HCT116 (cell line): ENCODE results near the gene FTO. TPM values are rescaled to one million over a fixed set of nuclear protein-coding genes. Genes with fewer than 3 reads are reported as not detected.

ENCODE experiments used
- ATAC-seq: fragments of 200-7000 bp; cut with Tn5 transposase; 2 replicates; pipeline ENCODE4 v1.9.1; 2020; ENCODE audit warnings: mild to moderate bottlenecking, moderate library complexity
- BruUV-seq: library from RNA; stranded (reverse); fragments of 400-500 nt; replicated peaks from 2 replicates; lab custom pipeline; 2021; lab: Mats Ljungman, UMichigan
- CTCF ChIA-PET: fragments of 300-600 bp; sonication (Branson Sonifier 250); formaldehyde crosslinking; loops from one replicate; lab custom pipeline; 2021; ENCODE audit warnings: antibody characterized with exemption; lab: Charles Lee
- POLR2A ChIA-PET: fragments of 300-600, 350-600 bp; sonication (Branson Sonifier 250); formaldehyde crosslinking; loops from one replicate; lab custom pipeline; 2021; ENCODE audit warnings: antibody characterized with exemption; lab: Charles Lee
- RAD21 ChIA-PET, 2 experiments: fragments of 300-600 bp; sonication (Branson Sonifier 250); formaldehyde crosslinking; loops; one replicate each; lab custom pipeline; 2023; ENCODE audit warnings: low total read pairs in 2 of 2; ENCODE audit not compliant: uncharacterized antibody in 2 of 2, unreplicated experiment in 2 of 2, low non-redundant PET in 1 of 2; lab: Charles Lee
- DNase-seq: peaks from one replicate; pipeline ENCODE4 v3.0.0-alpha.2; 2010; ENCODE audit warnings: low read depth, low spot score
- H2AFZ ChIP-seq: fragments of 200-600 bp; shearing (Covaris generic), sonication (generic); 2 replicates; pipeline ENCODE4 v1.6.1; 2017; ENCODE audit warnings: low read depth, mixed run types, mixed read lengths, antibody characterized with exemption, low read length; ENCODE audit not compliant: poor library complexity, severe bottlenecking
- H3K27ac ChIP-seq: 2 replicates; pipeline ENCODE4 v1.5.1; 2012; ENCODE audit warnings: low read depth, low read length
- H3K27me3 ChIP-seq: fragments of 200-600 bp; sonication (generic); 2 replicates; pipeline ENCODE4 v1.6.1; 2016; ENCODE audit warnings: mixed run types, low read length, mixed read lengths; ENCODE audit not compliant: insufficient read depth
- H3K36me3 ChIP-seq, 2 experiments: fragments of 200-500 bp in 1 of 2; fragments of 200-600 bp in 1 of 2; sonication (Bioruptor generic) in 1 of 2; sonication (generic) in 1 of 2; 2 replicates each; pipeline versions ENCODE4 v1.5.1 to v1.6.1; 2014 to 2016; ENCODE audit warnings: low read length in 2 of 2, inconsistent platforms in 1 of 2, mixed read lengths in 1 of 2, mixed run types in 1 of 2; ENCODE audit not compliant: insufficient read depth in 2 of 2, control insufficient read depth in 1 of 2
- H3K4me1 ChIP-seq, 2 experiments: fragments of 200-600 bp in 1 of 2; sonication (generic) in 1 of 2; 2 replicates each; pipeline versions ENCODE4 v1.5.1 to v1.6.1; 2012 to 2017; ENCODE audit warnings: low read length in 2 of 2, inconsistent platforms in 1 of 2, mild to moderate bottlenecking in 1 of 2, mixed read lengths in 1 of 2, mixed run types in 1 of 2, moderate library complexity in 1 of 2; ENCODE audit not compliant: insufficient read depth in 2 of 2, control insufficient read depth in 1 of 2
- H3K4me2 ChIP-seq: fragments of 200-600 bp; sonication (generic); 2 replicates; pipeline ENCODE4 v1.6.1; 2017; ENCODE audit warnings: mixed run types, low read length, mixed read lengths
- H3K4me3 ChIP-seq, 2 experiments: fragments of 200-600 bp in 1 of 2; sonication (generic) in 1 of 2; replicated peaks in 1 of 2; 2 replicates each; pipeline ENCODE4 v1.5.1; 2011 to 2016; ENCODE audit warnings: low read length in 2 of 2, control low read depth in 1 of 2, low read depth in 1 of 2, mild to moderate bottlenecking in 1 of 2, mixed read lengths in 1 of 2, mixed run types in 1 of 2
- H3K79me2 ChIP-seq: fragments of 200-600 bp; sonication (generic); 2 replicates; pipeline ENCODE4 v1.6.1; 2017; ENCODE audit warnings: mild to moderate bottlenecking, mixed run types, low read length, moderate library complexity, mixed read lengths; ENCODE audit not compliant: insufficient read depth
- H3K9ac ChIP-seq: fragments of 200-600 bp; sonication (generic); 2 replicates; pipeline ENCODE4 v1.6.1; 2016; ENCODE audit warnings: low read length, mixed read lengths
- H3K9me2 ChIP-seq: fragments of 200-600 bp; sonication (generic), shearing (Covaris generic); 2 replicates; pipeline ENCODE4 v1.6.1; 2017; ENCODE audit warnings: mixed run types, mild to moderate bottlenecking, moderate library complexity; ENCODE audit not compliant: insufficient read depth
- H3K9me3 ChIP-seq, 2 experiments: fragments of 200-500 bp in 1 of 2; fragments of 200-600 bp in 1 of 2; sonication (Bioruptor generic) in 1 of 2; sonication (generic) in 1 of 2; 2 replicates each; pipeline ENCODE4 v1.6.1; 2014 to 2017; ENCODE audit warnings: low read length in 2 of 2, mixed read lengths in 2 of 2, inconsistent platforms in 1 of 2, low read depth in 1 of 2, mild to moderate bottlenecking in 1 of 2, mixed run types in 1 of 2, moderate library complexity in 1 of 2; ENCODE audit not compliant: control insufficient read depth in 1 of 2, insufficient read depth in 1 of 2
- H4K20me1 ChIP-seq: fragments of 200-600 bp; sonication (generic), shearing (Covaris generic); 2 replicates; pipeline ENCODE4 v1.6.1; 2017; ENCODE audit warnings: mixed run types, mild to moderate bottlenecking, moderate library complexity; ENCODE audit not compliant: insufficient read depth
- EGR1 ChIP-seq: IDR thresholded peaks from 2 replicates; pipeline ENCODE4 v1.6.1; 2012; ENCODE audit warnings: low read depth
- EZH2phosphoT487 ChIP-seq: fragments of 200-600 bp; IDR thresholded peaks from 2 replicates; pipeline ENCODE4 v1.6.1; 2018; ENCODE audit warnings: antibody characterized with exemption, borderline replicate concordance
- FOSL1 ChIP-seq: IDR thresholded peaks from 2 replicates; pipeline ENCODE4 v1.6.1; 2012; ENCODE audit warnings: low read depth
- JUND ChIP-seq: IDR thresholded peaks from 2 replicates; pipeline ENCODE4 v1.6.1; 2012
- POLR2AphosphoS5 ChIP-seq: IDR thresholded peaks from 2 replicates; pipeline ENCODE4 v1.6.1; 2011; ENCODE audit warnings: mild to moderate bottlenecking, low read depth, low read length, moderate library complexity
- SIN3A ChIP-seq: IDR thresholded peaks from 2 replicates; pipeline ENCODE4 v1.6.1; 2012; ENCODE audit warnings: low read depth
- SP1 ChIP-seq: IDR thresholded peaks from 2 replicates; pipeline ENCODE4 v1.6.1; 2012; ENCODE audit warnings: low read depth
- ZNF274 ChIP-seq: fragments of 200-500 bp; sonication (Bioruptor generic); IDR thresholded peaks from 2 replicates; pipeline ENCODE4 v1.6.1; 2014; ENCODE audit warnings: mild to moderate bottlenecking, low read depth, low read length, inconsistent platforms
- intact Hi-C: fragments of 100-400 bp; cut with micrococcal nuclease; formaldehyde crosslinking; loops from 2 replicates; pipeline ENCODE4 v1.10.0; 2022
- total RNA-seq: library from RNA; stranded (reverse); gene quantifications from one replicate; pipeline ENCODE4 v1.2.1, GENCODE V29; 2021; ENCODE audit not compliant: unreplicated experiment
- TF ChIP-seq, protein P1 (sequence below): IDR thresholded peaks from 2 replicates; pipeline ENCODE4 v1.6.1; 2012

The FTO gene
- total RNA-seq, 1 experiment from 2014 or later, result 55.2 TPM

- CTCF ChIA-PET, result no interaction called here
- POLR2A ChIA-PET, result no interaction called here
- no TSS peak for BruUV-seq
Observed at GRCh38 chr16:54049591-54050458, 345.9 kb downstream of the FTO start.

GRCh38 chr16:54050459-54051210 is 346.7 kb downstream of the FTO start:
- no peaks in the 10 kb centered on the region for H3K9me2 ChIP-seq
- no TSS peak for BruUV-seq
- H3K27me3 ChIP-seq, result no peaks in the 10 kb centered on the region
- ChIA-PET RAD21 (no interaction called here), CTCF (no interaction called here), POLR2A (no interaction called here)
- no peak overlapping the region for H3K4me3 ChIP-seq
- H3K27ac ChIP-seq, result no peak overlapping the region
- no peaks in the 10 kb centered on the region for H3K9me3 ChIP-seq
- no peak for ATAC-seq
- no peaks in the 10 kb centered on the region for H3K36me3 ChIP-seq
- H4K20me1 ChIP-seq, result no peaks in the 10 kb centered on the region
- no peak overlapping the region for H3K9ac ChIP-seq
- TF ChIP-seq SP1, result no peak
- no peak for TF ChIP-seq JUND
- no peak for TF ChIP-seq FOSL1
- TF ChIP-seq, protein P1, sequence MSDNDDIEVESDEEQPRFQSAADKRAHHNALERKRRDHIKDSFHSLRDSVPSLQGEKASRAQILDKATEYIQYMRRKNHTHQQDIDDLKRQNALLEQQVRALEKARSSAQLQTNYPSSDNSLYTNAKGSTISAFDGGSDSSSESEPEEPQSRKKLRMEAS, result no peak
- no peak overlapping the region for H2AFZ ChIP-seq
- H3K79me2 ChIP-seq, result no peaks in the 10 kb centered on the region
- H3K4me1 ChIP-seq, result no peaks in the 10 kb centered on the region
- intact Hi-C loops, result no loop called here
- no peak overlapping the region for H3K4me2 ChIP-seq
- DNase-seq, result no peak

More at GRCh38 chr16:54049591-54050458, 345.9 kb downstream of the FTO start:
- no peaks in the 10 kb centered on the region for H3K27me3 ChIP-seq
- H3K79me2 ChIP-seq, result no peaks in the 10 kb centered on the region
- ATAC-seq, result no peak
- no peak for TF ChIP-seq EGR1
- TF ChIP-seq POLR2AphosphoS5, result no peak
- TF ChIP-seq SIN3A, result no peak
- no peak for TF ChIP-seq ZNF274
- TF ChIP-seq EZH2phosphoT487, result no peak
- H3K4me3 ChIP-seq, result no peak overlapping the region
- no peak overlapping the region for H3K27ac ChIP-seq
- no peak for DNase-seq
- no peaks in the 10 kb centered on the region for H3K9me2 ChIP-seq
- no peak overlapping the region for H3K9ac ChIP-seq
- no peaks in the 10 kb centered on the region for H3K9me3 ChIP-seq
- intact Hi-C loops, result no loop called here
- no peak overlapping the region for H3K4me2 ChIP-seq
- no peak overlapping the region for H2AFZ ChIP-seq
- RAD21 ChIA-PET, result no interaction called here
- no peaks in the 10 kb centered on the region for H3K4me1 ChIP-seq
- H3K36me3 ChIP-seq, result no peaks in the 10 kb centered on the region
- no peaks in the 10 kb centered on the region for H4K20me1 ChIP-seq
